IMR-90 (cell line): ENCODE results near the gene STXBP6. TPM values are rescaled to one million over a fixed set of nuclear protein-coding genes. Genes with fewer than 3 reads are reported as not detected.
A peak's percentile ranks its signal among the peaks of the same experiment; 100 is the strongest.

Experiments used
- ATAC-seq: fragments of 200-7000 bp; cut with Tn5 transposase; 2 replicates; pipeline ENCODE4 v1.9.1; 2020; ENCODE audit warnings: low read depth, mild to moderate bottlenecking, moderate library complexity
- BruUV-seq: library from RNA; stranded (reverse); fragments of 400-500 nt; replicated peaks from 2 replicates; lab custom pipeline; 2021; lab: Mats Ljungman, UMichigan
- CTCF ChIA-PET: fragments of 300-600 bp; formaldehyde crosslinking; extraction: SDS; loops from one replicate; lab custom pipeline; 2021; ENCODE audit warnings: antibody characterized with exemption; lab: Yijun Ruan, JAX
- POLR2A ChIA-PET: fragments of 300-600 bp; sonication (Branson Sonifier 250); formaldehyde crosslinking; loops from one replicate; lab custom pipeline; 2022; ENCODE audit warnings: antibody characterized with exemption; ENCODE audit not compliant: unreplicated experiment; lab: Charles Lee
- DNase-seq: peaks from one replicate; pipeline ENCODE4 v3.0.0; 2013
- H2AFZ ChIP-seq: replicated peaks from 2 replicates; pipeline ENCODE3; 2013; ENCODE audit warnings: low read length, mild to moderate bottlenecking; ENCODE audit not compliant: poor library complexity
- H2AK5ac ChIP-seq: 2 replicates; pipeline ENCODE4 v1.6.1; 2013; ENCODE audit warnings: low read depth, low read length, inconsistent platforms
- H2AK9ac ChIP-seq: replicated peaks from 2 replicates; pipeline ENCODE3; 2013; ENCODE audit warnings: mild to moderate bottlenecking, low read depth, low read length, moderate library complexity; ENCODE audit not compliant: poor library complexity
- H2BK120ac ChIP-seq: 2 replicates; pipeline ENCODE4 v1.6.1; 2013; ENCODE audit warnings: low read depth, low read length, inconsistent platforms
- H2BK15ac ChIP-seq: 3 replicates; pipeline ENCODE4 v1.6.1; 2013; ENCODE audit warnings: low read depth, low read length, inconsistent platforms
- H2BK20ac ChIP-seq: 2 replicates; pipeline ENCODE4 v1.6.1; 2013; ENCODE audit warnings: low read depth, mild to moderate bottlenecking, inconsistent platforms, low read length, moderate library complexity
- H2BK5ac ChIP-seq: 2 replicates; pipeline ENCODE4 v1.6.1; 2013; ENCODE audit warnings: mild to moderate bottlenecking, low read depth, low read length, inconsistent platforms; ENCODE audit not compliant: poor library complexity, severe bottlenecking
- H3K14ac ChIP-seq: replicated peaks from 2 replicates; pipeline ENCODE4 v1.6.1; 2013; ENCODE audit warnings: low read depth, low read length, inconsistent platforms
- H3K18ac ChIP-seq: 2 replicates; pipeline ENCODE4 v1.6.1; 2013; ENCODE audit warnings: low read depth, low read length, control low read depth
- H3K23ac ChIP-seq: 2 replicates; pipeline ENCODE4 v1.6.1; 2013; ENCODE audit warnings: low read depth, low read length, inconsistent platforms
- H3K27ac ChIP-seq: 2 replicates; pipeline ENCODE4 v1.5.1; 2013; ENCODE audit warnings: mild to moderate bottlenecking, control low read depth, low read length; ENCODE audit not compliant: insufficient read depth
- H3K27me3 ChIP-seq: 2 replicates; pipeline ENCODE4 v1.6.1; 2013; ENCODE audit warnings: low read length; ENCODE audit not compliant: control insufficient read depth, insufficient read depth
- H3K36me3 ChIP-seq: 2 replicates; pipeline ENCODE4 v1.6.1; 2013; ENCODE audit warnings: low read length, mixed read lengths; ENCODE audit not compliant: control insufficient read depth, insufficient read depth
- H3K4ac ChIP-seq: 2 replicates; pipeline ENCODE4 v1.6.1; 2013; ENCODE audit warnings: low read depth, low read length, inconsistent platforms
- H3K4me1 ChIP-seq: 2 replicates; pipeline ENCODE4 v1.6.1; 2013; ENCODE audit warnings: low read length, mixed read lengths; ENCODE audit not compliant: control insufficient read depth, insufficient read depth
- H3K4me2 ChIP-seq: 2 replicates; pipeline ENCODE4 v1.6.1; 2013; ENCODE audit warnings: low read depth, mild to moderate bottlenecking, control low read depth, low read length, moderate library complexity
- H3K4me3 ChIP-seq: 2 replicates; pipeline ENCODE4 v1.5.1; 2013; ENCODE audit warnings: low read depth, mild to moderate bottlenecking, control low read depth, low read length, moderate library complexity; ENCODE audit not compliant: insufficient read depth
- H3K56ac ChIP-seq: 2 replicates; pipeline ENCODE4 v1.6.1; 2013; ENCODE audit warnings: low read length, inconsistent platforms; ENCODE audit not compliant: insufficient read depth; ENCODE audit errors: extremely low read depth
- H3K79me1 ChIP-seq, 2 experiments: 2 replicates each; pipeline ENCODE4 v1.6.1; 2013; ENCODE audit warnings: low read length in 2 of 2, inconsistent platforms in 1 of 2, low read depth in 1 of 2
- H3K9ac ChIP-seq: 2 replicates; pipeline ENCODE4 v1.6.1; 2013; ENCODE audit warnings: low read depth, low read length, control low read depth
- H3K9me1 ChIP-seq: 2 replicates; pipeline ENCODE4 v1.6.1; 2013; ENCODE audit warnings: low read length, inconsistent platforms; ENCODE audit not compliant: insufficient read depth
- H3K9me3 ChIP-seq: 2 replicates; pipeline ENCODE4 v1.6.1; 2013; ENCODE audit warnings: low read length; ENCODE audit not compliant: control insufficient read depth, insufficient read depth
- H4K20me1 ChIP-seq: 2 replicates; pipeline ENCODE4 v1.6.1; 2013; ENCODE audit warnings: low read length, inconsistent platforms; ENCODE audit not compliant: insufficient read depth
- H4K5ac ChIP-seq: 2 replicates; pipeline ENCODE4 v1.6.1; 2013; ENCODE audit warnings: mild to moderate bottlenecking, low read depth, low read length, control low read depth
- H4K8ac ChIP-seq, 2 experiments: 2 replicates each; pipeline ENCODE4 v1.6.1; 2013; ENCODE audit warnings: low read depth in 2 of 2, low read length in 2 of 2, control low read depth in 1 of 2, inconsistent platforms in 1 of 2
- H4K91ac ChIP-seq: 2 replicates; pipeline ENCODE4 v1.6.1; 2013; ENCODE audit warnings: low read depth, low read length, inconsistent platforms; ENCODE audit not compliant: insufficient read depth
- BHLHE40 ChIP-seq: fragments of 150-350 bp; IDR thresholded peaks from 2 replicates; pipeline ENCODE4 v1.6.1; 2016; ENCODE audit warnings: mild to moderate bottlenecking, low read depth, low read length
- CEBPB ChIP-seq: IDR thresholded peaks from 2 replicates; pipeline ENCODE4 v1.6.1; 2012; ENCODE audit warnings: low read depth, low read length, improper control_type of control experiment
- CHD1 ChIP-seq: IDR thresholded peaks from 2 replicates; pipeline ENCODE4 v1.6.1; 2012; ENCODE audit warnings: low read depth, low read length, improper control_type of control experiment
- FOS ChIP-seq: fragments of 150-350 bp; IDR thresholded peaks from 2 replicates; pipeline ENCODE4 v1.6.1; 2016; ENCODE audit warnings: low read depth, low read length
- POLR2A ChIP-seq: IDR thresholded peaks from 2 replicates; pipeline ENCODE4 v1.6.1; 2012; ENCODE audit warnings: mild to moderate bottlenecking, low read depth, low read length
- RCOR1 ChIP-seq: IDR thresholded peaks from 2 replicates; pipeline ENCODE4 v1.6.1; 2012; ENCODE audit warnings: mild to moderate bottlenecking, low read length, improper control_type of control experiment; ENCODE audit not compliant: insufficient replicate concordance
- WGBS, 2 experiments: methylation state at CpG; one replicate each; pipeline versions ENCODE4 v1.1.5 to v1.1.7; 2013; ENCODE audit warnings: missing lambda C conversion rate in 2 of 2; ENCODE audit not compliant: insufficient read length in 1 of 2; ENCODE audit errors: extremely low coverage in 2 of 2; 5-methylcytosine and 5-hydroxymethylcytosine counted together
- dilution Hi-C: fragments of 300-500 bp; cut with HindIII; formaldehyde crosslinking; loops from one replicate; pipeline ENCODE4 v1.14.3; 2018; ENCODE audit warnings: low sequenced_read_pairs; ENCODE audit not compliant: unreplicated experiment
- in situ Hi-C: fragments of 300-500 bp; cut with MboI; formaldehyde crosslinking; loops from 3 replicates; pipeline ENCODE4 v1.14.3; 2019; ENCODE audit warnings: low sequenced_read_pairs, inconsistent platforms, mixed read lengths
- intact Hi-C: fragments of 100-400 bp; cut with micrococcal nuclease; formaldehyde crosslinking; loops from 2 replicates; pipeline ENCODE4 v1.10.0; 2022
- polyA plus RNA-seq, 3 experiments: library from polyadenylated mRNA; depleted of rRNA; stranded (reverse); fragments of >200 nt; gene quantifications; 2 replicates each; pipeline ENCODE4 v1.2.3, GENCODE V29; 2012; ENCODE audit warnings: low replicate concordance in 1 of 3
- total RNA-seq: library from RNA; depleted of rRNA; stranded (reverse); fragments of >200 nt; gene quantifications from 2 replicates; pipeline ENCODE4 v1.2.3, GENCODE V29; 2012
- TF ChIP-seq, protein P1 (sequence below): conservative IDR thresholded peaks from 2 replicates; pipeline ENCODE4 v1.5.1; 2012; ENCODE audit warnings: mild to moderate bottlenecking, low read depth, low read length, improper control_type of control experiment

STXBP6 gene
- total and polyA plus RNA-seq, 2 of the 4 experiments (the other 2 are of a cell fraction): 14.2 to 14.3 TPM

DNA sequence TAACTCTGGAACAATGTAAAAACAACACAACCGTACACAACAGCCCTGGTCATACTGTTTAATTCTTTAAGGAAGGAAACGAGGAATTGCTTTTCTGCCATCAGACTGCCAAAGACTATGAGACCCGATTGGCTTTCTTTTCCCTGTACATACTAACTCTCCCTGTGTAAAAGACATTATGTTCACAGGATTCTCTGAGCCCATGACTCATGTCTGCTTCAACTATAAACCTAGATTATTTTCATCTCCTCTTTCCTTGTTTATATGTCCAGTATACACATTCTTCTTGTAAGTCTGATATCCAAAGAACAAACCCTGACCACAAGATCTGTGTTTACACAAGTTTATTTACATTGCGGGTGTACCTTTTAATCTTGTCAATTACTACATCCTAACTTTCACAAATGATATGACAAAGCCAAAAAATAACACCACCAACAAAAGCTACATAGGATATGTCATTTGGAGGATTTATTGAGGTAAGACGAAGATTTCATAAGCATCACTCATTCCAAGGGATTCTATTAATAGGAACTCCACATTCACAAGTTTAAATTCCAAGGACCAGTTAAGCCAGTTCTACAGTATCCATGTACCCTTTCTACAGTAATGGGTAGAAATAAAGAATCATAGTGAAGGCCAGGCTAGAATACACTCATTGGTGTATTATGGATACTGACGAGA, 67.3 kb downstream of the STXBP6 start:
- H4K5ac ChIP-seq: peak overlapping the region; percentile 58
- peak overlapping the region; percentile 77 for H3K27ac ChIP-seq
- H3K4me1 ChIP-seq: peaks cover 5% of the 10 kb centered on the region
- no TSS peak for BruUV-seq
- H3K4me2 ChIP-seq: peak overlapping the region; percentile 90
- peak overlapping the region; percentile 92 for H2BK5ac ChIP-seq
- peak overlapping the region; percentile 39; the same call in 2 of the 3 replicates for H2BK15ac ChIP-seq
- ATAC-seq (peak; percentile 94), DNase-seq (peak; percentile 97)
- H3K18ac ChIP-seq: peak overlapping the region; percentile 88
- H3K56ac ChIP-seq: peak overlapping the region; percentile 47; the same call in 1 of the 2 replicates
- no peak overlapping the region for H2AK9ac ChIP-seq
- H3K4me3 ChIP-seq: no peak overlapping the region
- peak overlapping the region; percentile 83; the same call in 1 of the 2 replicates for H2BK20ac ChIP-seq
- peak overlapping the region; percentile 29 for H4K91ac ChIP-seq
- peak overlapping the region; percentile 34 for H2AFZ ChIP-seq
- peak overlapping the region; percentile 61 for H3K4ac ChIP-seq
- H3K9ac ChIP-seq: no peak overlapping the region
- ChIA-PET POLR2A (no interaction called here), CTCF (no interaction called here)
- H2AK5ac ChIP-seq: no peak overlapping the region
- H3K14ac ChIP-seq: peak overlapping the region; percentile 61; the same call in 1 of the 2 replicates
- H3K27me3 ChIP-seq: peaks cover 6% of the 10 kb centered on the region
- TF ChIP-seq CEBPB: peak; percentile 50; the same call in 1 of the 2 replicates
- TF ChIP-seq FOS: peak; percentile 85
- no peak for TF ChIP-seq POLR2A
- TF ChIP-seq RCOR1: peak; percentile 9
- TF ChIP-seq, protein P1, sequence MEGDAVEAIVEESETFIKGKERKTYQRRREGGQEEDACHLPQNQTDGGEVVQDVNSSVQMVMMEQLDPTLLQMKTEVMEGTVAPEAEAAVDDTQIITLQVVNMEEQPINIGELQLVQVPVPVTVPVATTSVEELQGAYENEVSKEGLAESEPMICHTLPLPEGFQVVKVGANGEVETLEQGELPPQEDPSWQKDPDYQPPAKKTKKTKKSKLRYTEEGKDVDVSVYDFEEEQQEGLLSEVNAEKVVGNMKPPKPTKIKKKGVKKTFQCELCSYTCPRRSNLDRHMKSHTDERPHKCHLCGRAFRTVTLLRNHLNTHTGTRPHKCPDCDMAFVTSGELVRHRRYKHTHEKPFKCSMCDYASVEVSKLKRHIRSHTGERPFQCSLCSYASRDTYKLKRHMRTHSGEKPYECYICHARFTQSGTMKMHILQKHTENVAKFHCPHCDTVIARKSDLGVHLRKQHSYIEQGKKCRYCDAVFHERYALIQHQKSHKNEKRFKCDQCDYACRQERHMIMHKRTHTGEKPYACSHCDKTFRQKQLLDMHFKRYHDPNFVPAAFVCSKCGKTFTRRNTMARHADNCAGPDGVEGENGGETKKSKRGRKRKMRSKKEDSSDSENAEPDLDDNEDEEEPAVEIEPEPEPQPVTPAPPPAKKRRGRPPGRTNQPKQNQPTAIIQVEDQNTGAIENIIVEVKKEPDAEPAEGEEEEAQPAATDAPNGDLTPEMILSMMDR: no peak
- no peak for TF ChIP-seq CHD1
- peak; percentile 65 for TF ChIP-seq BHLHE40
- peak overlapping the region; percentile 92 for H2BK120ac ChIP-seq
- peak overlapping the region in 1 of 2 experiments; percentile 73; a peak in 2 of 4 replicates for H4K8ac ChIP-seq
- WGBS, 2 experiments: no CpG with 5 or more reads among the region's 6 CpGs
- intact Hi-C loops: loop anchor here (1.0 to 5.0 kb wide), 3 partner anchors 16 to 135 kb away; no protein-coding TSS in a partner anchor
- H3K23ac ChIP-seq: peak overlapping the region; percentile 84
- no peaks in the 10 kb centered on the region for H3K9me1 ChIP-seq
- H4K20me1 ChIP-seq: peaks cover 3% of the 10 kb centered on the region; the same call in 1 of the 2 replicates
- in situ Hi-C loops: no loop called here
- dilution Hi-C loops: no loop called here
- H3K79me1 ChIP-seq: no peaks in the 10 kb centered on the region
- no peaks in the 10 kb centered on the region for H3K36me3 ChIP-seq
- no peaks in the 10 kb centered on the region for H3K9me3 ChIP-seq
